Cardiac septum (tissue), 1 donor: ENCODE results near the gene HSD17B4. TPM values are rescaled to one million over a fixed set of nuclear protein-coding genes. Genes with fewer than 3 reads are reported as not detected.
"Not testable (repeated sequence)": the region's sequence is repeated elsewhere in the genome, so short reads cannot be mapped to it uniquely, and the experiment has no call there.

ENCODE experiments used
- DNase-seq: peaks from one replicate; pipeline ENCODE4 v3.0.0-alpha.2; 2020; ENCODE audit warnings: low spot score
- intact Hi-C: fragments of 100-400 bp; cut with DNase I; formaldehyde crosslinking; loops from one replicate; pipeline ENCODE4 v1.14.0; 2022
- total RNA-seq: library from RNA; stranded (reverse); fragmentation: NEBNext Ultra II Directional; extraction: Animal tissue kit (Norgen Biotek cat#: 25700); gene quantifications from one replicate; pipeline ENCODE4 v1.2.1, GENCODE V29; 2021
- donor health status: DM: no; HTN: no; CAD: no.

The HSD17B4 gene
- total RNA-seq, 1 donor from 2014 or later, result 189 TPM

DNA sequence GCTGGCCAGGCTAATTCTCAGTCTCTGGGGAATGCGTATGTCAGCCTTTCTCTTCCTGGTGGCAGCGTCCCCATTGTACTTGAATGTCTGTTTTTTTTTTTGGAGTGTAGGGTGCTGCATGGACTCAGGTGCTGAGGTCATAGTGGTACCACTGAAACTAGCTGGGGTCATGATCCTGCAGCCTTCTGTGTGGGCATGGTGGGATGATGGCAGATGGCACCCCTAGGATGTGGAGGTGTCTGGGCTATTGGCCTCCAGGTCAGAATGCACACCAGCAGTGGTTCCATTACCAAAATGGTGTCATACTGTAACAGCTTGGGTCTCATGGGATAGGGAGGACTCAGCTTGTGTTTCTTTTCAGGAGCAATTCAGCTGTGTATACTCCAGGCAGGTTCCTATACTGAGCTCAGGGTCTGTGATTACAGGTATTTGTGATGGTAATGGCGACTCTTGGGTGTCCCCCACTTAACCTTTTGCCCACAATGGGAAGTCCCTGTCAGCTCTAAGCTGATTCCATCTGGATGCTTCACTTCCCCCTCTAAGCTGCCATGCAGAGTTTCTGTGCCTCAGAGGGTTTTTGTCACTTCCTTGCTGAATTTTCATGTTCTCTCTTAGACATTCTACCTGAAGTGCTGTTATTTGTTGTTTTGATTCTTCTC, 17.9 kb downstream of the HSD17B4 start:
- intact Hi-C loops, result no loop called here
- DNase-seq, result no peak

DNA sequence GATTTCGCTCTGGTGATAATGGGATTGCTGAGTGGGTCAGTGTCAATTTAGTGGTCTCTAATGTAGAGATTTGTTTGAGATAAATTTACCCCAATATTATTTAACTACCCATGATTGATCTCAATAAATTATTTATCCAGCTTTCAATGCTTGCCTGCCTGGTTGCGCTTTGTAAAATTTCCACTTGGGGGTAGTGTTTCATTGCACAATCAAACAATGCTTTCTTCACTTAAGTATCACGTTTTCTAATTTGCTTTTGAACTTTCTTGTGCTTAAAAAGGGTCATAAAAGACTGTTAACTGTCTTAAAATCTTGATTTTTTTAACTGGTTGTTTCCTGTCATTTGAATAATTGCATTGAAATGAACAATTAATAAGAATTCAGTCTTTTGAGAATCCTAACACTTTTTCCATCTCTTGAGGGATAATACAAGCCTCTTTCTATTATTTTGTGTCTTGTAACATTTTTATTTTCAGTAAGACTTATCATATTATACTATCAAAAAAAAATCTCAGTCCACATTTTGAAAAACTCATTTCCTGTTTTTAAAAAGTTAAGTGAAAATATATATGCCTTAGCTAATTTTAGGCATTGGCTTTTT, 18.7 kb downstream of the HSD17B4 start:
- no peak for DNase-seq
- intact Hi-C loops, result no loop called here

- intact Hi-C loops, result no loop called here
- no peak for DNase-seq
Observed at GRCh38 chr5:119473241-119473640, 20.9 kb downstream of the HSD17B4 start.

GRCh38 chr5:119476341-119476740, 24.0 kb downstream of the HSD17B4 start:
- DNase-seq, result no peak
- intact Hi-C loops, result no loop called here

GRCh38 chr5:119478781-119479180, 26.5 kb downstream of the HSD17B4 start:
- intact Hi-C loops, result no loop called here

DNA sequence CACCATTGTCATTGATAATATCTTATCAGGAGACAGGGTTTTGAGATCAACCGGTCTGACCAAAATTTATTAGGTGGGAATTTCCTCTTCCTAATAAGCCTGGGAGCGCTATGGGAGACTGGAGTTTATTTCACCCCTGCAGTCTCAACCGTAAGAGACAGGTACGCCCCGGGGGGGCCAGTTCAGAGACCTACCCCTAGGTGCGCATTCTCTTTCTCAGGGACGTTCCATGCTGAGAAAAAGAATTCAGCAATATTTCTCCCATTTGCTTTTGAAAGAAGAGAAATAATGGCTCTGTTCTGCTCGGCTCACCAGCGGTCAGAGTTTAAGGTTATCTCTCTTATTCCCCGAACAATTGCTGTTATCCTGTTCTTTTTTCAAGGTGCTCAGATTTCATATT, 28.3 kb downstream of the HSD17B4 start:
- intact Hi-C loops, DNase-seq: not testable (repeated sequence)

More at GRCh38 chr5:119478781-119479180, 26.5 kb downstream of the HSD17B4 start:
- DNase-seq, result no peak

GRCh38 chr5:119483155-119483554, 30.9 kb downstream of the HSD17B4 start:
- DNase-seq, result no peak
- intact Hi-C loops, result no loop called here

- intact Hi-C loops, result no loop called here
- DNase-seq, result no peak
Observed at GRCh38 chr5:119484884-119485283, 32.6 kb downstream of the HSD17B4 start.

DNA sequence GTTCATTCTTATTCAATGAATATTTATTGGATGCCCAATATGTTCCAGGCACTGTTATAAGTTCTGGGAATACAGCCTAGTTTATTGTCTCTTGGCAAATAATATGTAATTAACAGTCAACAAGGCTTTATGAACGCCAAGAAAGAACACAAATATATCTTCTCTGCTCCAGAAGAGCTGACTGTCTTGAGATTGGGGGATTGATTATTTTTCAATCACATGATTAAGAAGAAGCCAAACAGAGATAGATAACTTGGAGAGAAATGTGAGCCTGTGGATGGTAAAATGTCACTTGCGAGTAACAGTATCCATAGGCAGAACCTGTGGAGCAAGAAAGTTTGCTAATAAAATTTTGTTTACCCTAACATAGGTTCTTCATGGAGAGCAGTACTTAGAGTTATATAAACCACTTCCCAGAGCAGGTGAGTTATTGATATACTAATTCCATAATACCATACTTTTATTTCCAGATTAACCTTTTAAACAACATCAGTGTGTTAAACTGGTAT, 49.4 kb downstream of the HSD17B4 start:
- intact Hi-C loops, result no loop called here
- no peak for DNase-seq

- intact Hi-C loops, DNase-seq: not testable (repeated sequence)
Observed at GRCh38 chr5:119503939-119504338, 51.6 kb downstream of the HSD17B4 start.

DNA sequence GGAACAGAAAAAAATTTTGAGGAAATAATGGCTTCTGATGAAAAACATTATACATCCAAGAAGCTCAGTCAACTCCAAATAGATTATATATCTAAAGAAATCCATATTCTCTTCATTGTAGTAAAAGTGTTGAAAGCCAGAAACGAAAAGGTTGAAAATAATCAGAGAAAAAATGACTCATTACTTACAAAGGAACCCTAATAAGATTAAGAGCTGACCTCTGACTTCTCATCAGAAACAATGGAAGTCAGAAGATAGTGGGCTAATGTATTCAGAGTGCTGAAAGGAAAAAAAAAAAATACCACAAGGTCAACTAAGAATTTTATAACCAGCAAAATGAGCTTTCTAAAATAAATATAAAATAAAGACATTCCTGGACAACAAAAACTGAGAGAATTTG, 60.0 kb downstream of the HSD17B4 start:
- intact Hi-C loops, result no loop called here
- DNase-seq, result no peak

- DNase-seq, result no peak
- intact Hi-C loops, result no loop called here
Observed at GRCh38 chr5:119515192-119515591, 62.9 kb downstream of the HSD17B4 start.

DNA sequence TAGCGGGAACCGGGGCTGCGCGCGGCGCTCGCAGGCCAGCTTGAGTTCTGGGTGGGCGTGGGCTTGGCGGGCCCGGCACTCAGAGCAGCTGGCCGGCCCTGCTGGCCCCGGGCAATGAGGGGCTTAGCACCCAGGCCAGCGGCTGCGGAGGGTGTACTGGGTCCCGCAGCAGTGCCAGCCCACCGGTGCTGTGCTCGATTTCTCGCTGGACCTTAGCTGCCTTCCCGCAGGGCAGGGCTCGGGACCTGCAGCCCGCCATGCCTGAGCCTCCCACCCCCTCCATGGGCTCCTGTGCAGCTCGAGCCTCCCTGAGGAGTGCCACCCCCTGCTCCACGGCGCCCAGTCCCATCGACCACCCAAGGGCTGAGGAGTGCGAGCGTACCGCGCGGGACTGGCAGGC, 64.8 kb downstream of the HSD17B4 start:
- intact Hi-C loops, DNase-seq: not testable (repeated sequence)

DNA sequence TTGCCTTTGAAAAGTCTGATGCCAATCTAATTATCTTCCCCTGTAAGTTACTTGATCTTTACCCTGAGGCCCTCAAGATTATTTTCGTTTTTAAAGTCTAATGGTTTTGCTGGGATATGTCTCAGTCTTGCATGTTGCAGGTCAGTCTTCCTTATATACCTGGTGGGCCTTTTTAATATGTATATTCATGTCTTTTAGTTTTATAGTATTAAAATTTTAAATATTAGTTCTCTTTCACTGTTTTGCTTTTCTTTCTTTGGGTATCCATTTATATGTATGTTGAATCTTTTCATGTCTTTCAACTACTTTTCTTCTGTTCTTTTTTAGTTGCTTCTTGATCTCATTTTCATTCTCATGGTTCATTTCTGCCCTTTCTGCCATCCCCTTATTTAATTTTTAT, 68.9 kb downstream of the HSD17B4 start:
- intact Hi-C loops, result no loop called here
- no peak for DNase-seq

- no peak for DNase-seq
- intact Hi-C loops, result no loop called here
Observed at GRCh38 chr5:119522841-119523240, 70.5 kb downstream of the HSD17B4 start.

GRCh38 chr5:119524485-119524884, 72.2 kb downstream of the HSD17B4 start:
- intact Hi-C loops, result no loop called here
- DNase-seq, result no peak

GRCh38 chr5:119527351-119527750, 75.1 kb downstream of the HSD17B4 start:
- intact Hi-C loops, result no loop called here
- no peak for DNase-seq

GRCh38 chr5:119529811-119530210, 77.5 kb downstream of the HSD17B4 start:
- intact Hi-C loops, result no loop called here
- no peak for DNase-seq

GRCh38 chr5:119532637-119533036, 80.3 kb downstream of the HSD17B4 start:
- no peak for DNase-seq

GRCh38 chr5:119537704-119538103, 85.4 kb downstream of the HSD17B4 start:
- intact Hi-C loops, result no loop called here
- DNase-seq, result no peak

More at GRCh38 chr5:119532637-119533036, 80.3 kb downstream of the HSD17B4 start:
- intact Hi-C loops, result no loop called here

- no peak for DNase-seq
- intact Hi-C loops, result no loop called here
Observed at GRCh38 chr5:119541716-119542115, 89.4 kb downstream of the HSD17B4 start.
